Stimulated activated naive CD8-positive, alpha-beta T cell treated with anti-CD3 and anti-CD28 coated beads, Interleukin-15, Interleukin-2, amounts not matched to agents 100 ng/mL and 50 ng/mL, for 24 hours (primary cell): Measurements from ENCODE around the gene CCDC186.

Source experiments
- H3K27ac Mint-ChIP-seq: one replicate; pipeline ENCODE4 v1.8.0; 2021; ENCODE audit warnings: mild to moderate bottlenecking, mixed read lengths
- H3K27me3 Mint-ChIP-seq: one replicate; pipeline ENCODE4 v1.8.0; 2021; ENCODE audit warnings: mixed read lengths
- H3K36me3 Mint-ChIP-seq: one replicate; pipeline ENCODE4 v1.8.0; 2021; ENCODE audit warnings: low read depth, mixed read lengths
- H3K4me1 Mint-ChIP-seq: one replicate; pipeline ENCODE4 v1.8.0; 2021; ENCODE audit warnings: low read depth, mixed read lengths
- H3K4me3 Mint-ChIP-seq: one replicate; pipeline ENCODE4 v1.8.0; 2021; ENCODE audit warnings: mild to moderate bottlenecking, mixed read lengths
- H3K9me3 Mint-ChIP-seq: one replicate; pipeline ENCODE4 v1.8.0; 2021; ENCODE audit warnings: mixed read lengths

CCDC186 gene

GRCh38 chr10:114077815-114078219 is 96.2 kb downstream of the CCDC186 start:
- no peaks in the 10 kb centered on the region for H3K9me3 Mint-ChIP-seq
- H3K36me3 Mint-ChIP-seq = no peaks in the 10 kb centered on the region
- no peak overlapping the region for H3K27ac Mint-ChIP-seq
- H3K4me3 Mint-ChIP-seq = no peak overlapping the region
- H3K27me3 Mint-ChIP-seq = peaks cover 3% of the 10 kb centered on the region
- peaks cover 14% of the 10 kb centered on the region for H3K4me1 Mint-ChIP-seq

DNA sequence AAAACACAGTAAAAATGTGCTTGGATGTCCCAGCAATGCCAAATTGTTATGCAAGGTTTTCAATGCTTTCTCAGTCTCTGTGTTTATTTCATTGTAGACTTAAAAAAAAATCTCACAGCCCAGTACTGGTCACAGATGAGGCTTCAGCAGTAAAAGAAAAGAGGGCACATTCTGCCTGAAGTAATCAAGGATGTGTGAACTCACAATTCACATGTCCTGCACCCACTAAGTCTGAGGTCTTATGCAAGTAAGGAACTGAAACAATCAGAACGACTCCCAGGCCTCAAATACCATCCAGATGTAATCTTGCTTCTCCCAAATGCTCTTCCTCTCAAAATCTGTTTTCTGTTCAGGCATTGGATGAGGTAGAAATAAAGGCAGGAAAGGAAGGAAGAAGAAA is 96.7 kb downstream of the CCDC186 start:
- no peak overlapping the region for H3K4me3 Mint-ChIP-seq
- peaks cover 14% of the 10 kb centered on the region for H3K4me1 Mint-ChIP-seq
- no peaks in the 10 kb centered on the region for H3K9me3 Mint-ChIP-seq
- H3K36me3 Mint-ChIP-seq = no peaks in the 10 kb centered on the region
- H3K27ac Mint-ChIP-seq = no peak overlapping the region
- H3K27me3 Mint-ChIP-seq = peaks cover 3% of the 10 kb centered on the region

DNA sequence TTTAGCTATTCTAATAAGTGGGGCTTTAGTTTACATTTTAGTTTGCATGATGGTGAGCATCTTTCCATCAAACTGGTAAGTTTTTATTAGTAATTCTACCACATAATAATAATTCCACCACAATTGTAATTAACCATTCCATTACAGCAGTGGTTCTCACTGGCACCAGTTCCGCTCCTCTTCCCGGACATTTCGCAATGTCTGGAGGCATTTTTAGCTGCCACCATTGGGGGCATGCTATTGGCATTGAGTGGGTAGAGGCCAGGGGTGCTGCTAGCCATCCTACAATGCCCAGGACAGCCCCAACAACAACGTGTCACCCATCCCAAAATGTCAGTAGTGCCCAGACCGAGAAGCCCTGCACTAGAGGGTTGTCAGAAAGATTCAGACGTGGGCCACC is 98.9 kb downstream of the CCDC186 start:
- Mint-ChIP-seq H3K4me1 (peaks cover 24% of the 10 kb centered on the region), H3K9me3 (no peaks in the 10 kb centered on the region), H3K4me3 (no peak overlapping the region), H3K27me3 (peaks cover 3% of the 10 kb centered on the region), H3K27ac (no peak overlapping the region), H3K36me3 (no peaks in the 10 kb centered on the region)

GRCh38 chr10:114073395-114074186 is 100.4 kb downstream of the CCDC186 start:
- Mint-ChIP-seq H3K36me3 (no peaks in the 10 kb centered on the region), H3K4me1 (peaks cover 26% of the 10 kb centered on the region), H3K4me3 (no peak overlapping the region), H3K27ac (no peak overlapping the region), H3K27me3 (no peaks in the 10 kb centered on the region), H3K9me3 (no peaks in the 10 kb centered on the region)

- Mint-ChIP-seq H3K4me3 (no peak overlapping the region), H3K4me1 (peaks cover 42% of the 10 kb centered on the region), H3K27ac (no peak overlapping the region), H3K36me3 (no peaks in the 10 kb centered on the region), H3K27me3 (no peaks in the 10 kb centered on the region), H3K9me3 (no peaks in the 10 kb centered on the region)
Observed at GRCh38 chr10:114071178-114071577, 102.8 kb downstream of the CCDC186 start.
